ENCODE data around the gene SNAP29.
A peak's percentile ranks its signal among the peaks of the same experiment; 100 is the strongest.
"Not testable (repeated sequence)": the region's sequence is repeated elsewhere in the genome, so short reads cannot be mapped to it uniquely, and the experiment has no call there.

The SNAP29 gene

DNA sequence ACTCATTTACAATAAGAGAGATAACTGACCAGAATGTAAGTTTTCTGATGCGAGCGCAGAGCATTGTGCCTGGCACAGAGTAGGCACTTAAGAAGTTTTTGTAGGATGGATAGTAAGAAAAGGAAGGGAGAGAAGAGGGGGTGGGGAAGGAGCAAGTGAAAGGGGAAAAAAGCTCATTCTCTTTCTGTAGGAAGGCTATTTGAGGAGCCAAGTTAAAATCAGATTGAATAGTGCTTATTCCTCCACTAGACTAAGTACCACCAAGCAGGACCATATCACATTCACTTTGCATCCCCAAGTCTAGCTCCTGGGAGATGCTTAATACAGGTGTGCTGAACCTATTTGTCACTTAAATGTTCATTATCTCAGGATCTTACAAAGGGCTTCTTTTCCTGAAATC is 44.3 kb downstream of the SNAP29 start:
- H3K4me3 ChIP-seq (ENCODE audit: low read length): no peak overlapping the region
- no peak for DNase-seq (ENCODE audit: low read depth)
- TF ChIP-seq, protein P1, sequence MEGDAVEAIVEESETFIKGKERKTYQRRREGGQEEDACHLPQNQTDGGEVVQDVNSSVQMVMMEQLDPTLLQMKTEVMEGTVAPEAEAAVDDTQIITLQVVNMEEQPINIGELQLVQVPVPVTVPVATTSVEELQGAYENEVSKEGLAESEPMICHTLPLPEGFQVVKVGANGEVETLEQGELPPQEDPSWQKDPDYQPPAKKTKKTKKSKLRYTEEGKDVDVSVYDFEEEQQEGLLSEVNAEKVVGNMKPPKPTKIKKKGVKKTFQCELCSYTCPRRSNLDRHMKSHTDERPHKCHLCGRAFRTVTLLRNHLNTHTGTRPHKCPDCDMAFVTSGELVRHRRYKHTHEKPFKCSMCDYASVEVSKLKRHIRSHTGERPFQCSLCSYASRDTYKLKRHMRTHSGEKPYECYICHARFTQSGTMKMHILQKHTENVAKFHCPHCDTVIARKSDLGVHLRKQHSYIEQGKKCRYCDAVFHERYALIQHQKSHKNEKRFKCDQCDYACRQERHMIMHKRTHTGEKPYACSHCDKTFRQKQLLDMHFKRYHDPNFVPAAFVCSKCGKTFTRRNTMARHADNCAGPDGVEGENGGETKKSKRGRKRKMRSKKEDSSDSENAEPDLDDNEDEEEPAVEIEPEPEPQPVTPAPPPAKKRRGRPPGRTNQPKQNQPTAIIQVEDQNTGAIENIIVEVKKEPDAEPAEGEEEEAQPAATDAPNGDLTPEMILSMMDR (IDR thresholded peaks at IDR 0.05; ENCODE audit: insufficient read depth, low read depth, low read length, missing control alignments): no peak

DNA sequence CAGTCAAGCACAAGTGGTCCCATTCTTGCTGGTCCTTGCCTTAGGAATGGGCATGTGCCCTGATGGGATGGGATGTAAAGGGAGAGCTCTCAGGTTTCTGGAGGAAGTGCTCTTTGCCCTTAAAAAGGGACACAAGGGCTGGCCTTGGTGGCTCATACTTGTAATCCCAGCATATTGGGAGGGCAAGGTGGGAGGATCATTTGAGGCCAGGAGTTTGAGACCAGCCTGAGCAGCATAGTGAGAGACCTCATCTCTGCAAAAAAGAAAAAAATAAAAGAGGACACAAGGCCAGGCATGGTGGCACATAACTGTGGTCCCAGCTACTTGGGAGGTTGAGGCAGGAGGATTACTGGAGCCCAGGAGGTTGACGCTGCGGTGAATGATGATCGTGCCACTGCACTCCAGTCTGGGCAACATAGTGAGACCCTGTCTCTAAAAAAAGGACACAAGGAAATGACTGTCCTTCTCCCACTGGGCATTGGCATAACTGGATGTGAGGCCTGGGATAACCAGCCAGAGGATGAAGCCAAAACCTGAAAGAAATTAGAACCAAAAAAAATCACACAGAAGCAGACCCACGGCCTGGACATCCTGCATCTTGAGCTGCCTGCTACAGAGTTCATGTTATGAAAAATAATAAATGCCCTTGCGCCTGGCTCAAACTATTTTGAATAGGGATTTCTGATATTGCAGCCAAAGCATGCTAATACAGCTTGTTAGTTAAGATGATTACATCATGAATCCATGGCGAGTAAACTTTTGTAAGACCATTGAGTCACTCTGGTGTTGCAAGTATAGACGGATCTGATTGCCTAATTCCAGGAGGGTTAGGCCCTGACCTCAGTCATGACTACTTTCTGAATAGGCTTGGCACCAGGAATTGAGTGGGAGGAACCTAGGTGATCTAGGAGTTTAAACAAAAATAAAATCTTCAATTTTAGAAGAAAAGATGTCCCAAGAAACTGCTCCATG is 45.5 kb downstream of the SNAP29 start:
- DNase-seq (ENCODE audit: low read depth): peak; percentile 99
- H3K4me3 ChIP-seq (ENCODE audit: low read length): no peak overlapping the region
- TF ChIP-seq, protein P1 (IDR thresholded peaks at IDR 0.05; ENCODE audit: insufficient read depth, low read depth, low read length, missing control alignments): no peak

DNA sequence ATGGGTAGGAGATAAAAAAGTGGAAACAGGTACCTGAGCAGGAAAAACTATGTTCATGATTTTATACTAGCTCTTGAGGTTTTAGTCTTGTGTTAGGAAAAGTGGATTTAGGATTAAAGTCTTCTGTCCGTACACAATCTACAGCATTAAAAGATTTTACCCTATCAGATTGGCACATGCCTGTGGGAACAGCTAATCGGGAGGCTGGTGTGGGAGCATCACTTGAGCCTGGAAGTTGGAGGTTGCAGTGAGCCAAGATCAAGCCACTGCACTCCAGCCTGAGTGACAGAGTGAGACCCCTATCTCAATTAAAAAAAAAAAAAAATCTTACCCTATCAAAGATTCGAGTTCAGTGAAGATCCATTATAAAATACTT is 46.2 kb downstream of the SNAP29 start:
- no peak overlapping the region for H3K4me3 ChIP-seq (ENCODE audit: low read length)
- TF ChIP-seq, protein P1 (IDR thresholded peaks at IDR 0.05; ENCODE audit: insufficient read depth, low read depth, low read length, missing control alignments): no peak
- DNase-seq (ENCODE audit: low read depth): peak; percentile 63

DNA sequence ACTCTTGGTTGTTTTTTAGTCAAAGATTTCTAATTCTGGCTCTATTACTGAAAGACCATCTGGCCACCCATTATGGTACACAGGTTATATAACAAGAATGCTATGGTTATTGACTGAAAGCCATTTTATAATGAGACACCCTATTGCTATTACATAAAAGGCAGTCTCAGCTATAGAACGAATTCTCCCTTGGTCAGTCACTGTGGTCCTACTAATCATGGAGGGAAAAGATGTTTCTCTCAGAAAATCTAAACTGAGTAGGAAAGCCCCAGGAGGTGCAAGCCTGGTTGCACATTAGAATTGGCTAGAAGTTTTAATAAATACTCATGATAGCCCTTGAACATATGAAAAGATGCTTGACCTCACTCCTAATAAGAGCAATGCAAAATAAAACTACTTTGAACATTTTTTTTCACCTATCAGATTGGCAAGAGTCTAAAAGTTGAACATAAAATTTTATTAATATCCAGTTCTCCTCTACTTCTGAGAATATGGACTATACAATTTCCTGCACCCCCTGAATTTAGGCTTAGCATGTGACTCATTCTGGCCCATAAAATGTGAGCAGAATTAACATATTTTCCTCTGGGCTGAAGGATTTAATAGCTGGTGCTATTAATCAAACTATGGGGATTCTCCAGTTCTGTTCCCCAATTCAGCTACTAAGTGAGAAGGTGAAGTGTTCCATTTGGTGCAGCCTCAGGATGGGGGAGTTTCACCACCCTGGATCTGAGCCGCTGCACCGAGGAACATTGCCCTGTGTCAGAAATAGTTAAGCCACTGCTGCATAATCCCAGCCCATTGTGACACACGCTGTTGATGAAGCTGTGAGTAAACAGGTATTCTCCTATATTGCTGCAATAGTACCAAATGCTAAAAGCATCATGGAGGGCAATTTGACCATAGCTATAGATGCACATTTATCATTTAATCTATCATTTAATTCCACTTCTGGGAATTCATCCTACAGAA is 46.9 kb downstream of the SNAP29 start:
- no peak overlapping the region for H3K4me3 ChIP-seq (ENCODE audit: low read length)
- TF ChIP-seq, protein P1 (IDR thresholded peaks at IDR 0.05; ENCODE audit: insufficient read depth, low read depth, low read length, missing control alignments): no peak
- DNase-seq (ENCODE audit: low read depth): peak; percentile 91

DNA sequence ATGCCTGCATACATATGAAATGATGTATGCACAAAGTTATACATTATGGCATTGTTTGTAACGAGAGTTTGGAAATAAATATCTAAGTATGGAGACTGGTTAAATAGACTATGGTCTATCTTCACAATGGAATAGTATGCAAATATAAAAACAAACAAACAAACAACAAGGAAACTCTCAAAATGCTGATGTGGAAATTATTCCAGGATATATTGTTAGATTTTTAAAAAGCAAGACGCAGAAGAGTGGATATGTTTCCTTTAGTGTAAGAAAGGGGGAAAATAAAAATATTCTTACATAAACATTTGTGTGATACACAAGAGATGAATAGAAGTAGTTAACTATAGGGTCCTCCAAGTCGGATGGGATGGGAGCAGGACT is 47.6 kb downstream of the SNAP29 start:
- no peak for DNase-seq (ENCODE audit: low read depth)
- H3K4me3 ChIP-seq (ENCODE audit: low read length): no peak overlapping the region
- TF ChIP-seq, protein P1 (IDR thresholded peaks at IDR 0.05; ENCODE audit: insufficient read depth, low read depth, low read length, missing control alignments): no peak

DNA sequence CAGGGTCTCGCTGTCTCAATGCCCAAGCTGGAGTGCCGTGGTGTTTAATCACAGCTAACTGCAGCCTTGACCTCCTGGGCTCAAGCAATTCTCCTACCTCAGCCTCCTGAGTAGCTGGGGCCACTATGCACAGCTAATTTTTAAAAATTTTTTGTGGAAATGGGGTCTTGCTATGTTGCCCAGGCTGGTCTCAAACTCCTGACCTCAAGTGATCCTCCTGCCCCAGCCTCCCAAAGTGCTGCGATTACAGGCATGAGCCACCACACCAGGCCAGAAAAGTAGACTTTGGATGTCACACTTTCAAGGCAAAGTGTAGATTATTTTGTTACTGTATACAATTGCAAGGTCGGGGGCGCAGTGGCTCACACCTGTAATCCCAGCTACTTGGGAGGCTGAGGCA is 49.9 kb downstream of the SNAP29 start:
- H3K4me3 ChIP-seq (ENCODE audit: low read length); DNase-seq (ENCODE audit: low read depth): not testable (repeated sequence)
